GM19035 (cell line): Measurements from ENCODE around the gene DSPP.

Experiments
- ATAC-seq: cut with Tn5 transposase; IDR thresholded peaks from one replicate; pipeline ENCODE4 v1.9.1; 2021; ENCODE audit not compliant: unreplicated experiment

Gene DSPP

DNA sequence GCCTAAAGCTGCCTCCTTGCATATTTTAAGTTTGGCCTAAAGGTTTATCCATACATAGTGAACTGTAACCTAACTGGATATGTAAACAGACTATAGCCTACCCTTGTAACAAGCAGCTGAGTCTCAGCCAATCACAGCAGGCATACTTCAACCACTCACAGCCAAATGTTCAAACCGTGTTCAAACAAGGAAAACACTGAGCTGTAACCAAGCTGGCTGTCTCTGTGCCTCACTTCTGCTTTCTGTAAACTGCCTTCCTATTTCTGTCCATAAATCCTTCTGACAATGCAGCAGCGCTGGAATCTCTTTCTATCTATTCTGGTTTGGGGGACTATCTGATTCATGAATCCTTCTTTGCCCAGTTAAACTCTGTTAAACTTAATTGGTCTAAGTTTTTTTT, 16.4 kb downstream of the DSPP start:
- no peak for ATAC-seq

DNA sequence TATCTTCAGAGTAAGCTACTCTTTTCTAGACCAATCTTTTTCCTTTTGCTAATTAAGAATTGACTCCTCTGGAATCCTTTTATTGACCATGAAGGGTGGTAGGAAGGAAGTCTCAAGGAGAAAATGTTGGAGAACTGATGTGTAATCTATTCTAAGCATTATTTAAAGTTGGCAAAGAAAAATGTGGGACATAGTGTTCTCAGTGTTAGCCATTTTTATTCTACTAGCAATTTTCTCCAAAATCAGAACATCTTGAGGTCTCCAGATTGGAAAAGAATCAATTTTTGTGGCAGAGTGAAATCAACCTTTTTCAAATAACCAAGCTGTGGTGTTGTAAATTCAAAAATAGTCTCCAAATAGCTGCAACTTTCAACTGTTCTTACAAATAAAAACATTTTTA, 23.3 kb downstream of the DSPP start:
- no peak for ATAC-seq

DNA sequence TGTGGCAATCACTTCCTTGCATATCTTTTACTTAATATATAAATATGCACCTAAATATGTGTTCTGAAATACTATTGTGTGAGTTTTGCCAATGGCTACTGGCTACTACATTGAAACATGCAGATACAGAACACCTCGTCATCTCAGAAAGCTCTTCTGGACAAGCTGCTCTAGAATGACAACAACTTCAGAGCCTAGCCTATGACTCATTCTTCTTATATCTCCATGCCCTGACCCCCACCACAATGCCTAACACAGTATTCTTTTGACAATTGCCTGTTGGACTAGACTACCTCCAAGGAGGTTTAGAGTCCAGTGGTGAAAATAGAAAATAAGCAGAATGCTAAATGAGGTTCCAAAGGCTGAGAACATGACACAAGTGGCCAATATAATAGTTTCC, 24.1 kb downstream of the DSPP start:
- ATAC-seq = no peak

DNA sequence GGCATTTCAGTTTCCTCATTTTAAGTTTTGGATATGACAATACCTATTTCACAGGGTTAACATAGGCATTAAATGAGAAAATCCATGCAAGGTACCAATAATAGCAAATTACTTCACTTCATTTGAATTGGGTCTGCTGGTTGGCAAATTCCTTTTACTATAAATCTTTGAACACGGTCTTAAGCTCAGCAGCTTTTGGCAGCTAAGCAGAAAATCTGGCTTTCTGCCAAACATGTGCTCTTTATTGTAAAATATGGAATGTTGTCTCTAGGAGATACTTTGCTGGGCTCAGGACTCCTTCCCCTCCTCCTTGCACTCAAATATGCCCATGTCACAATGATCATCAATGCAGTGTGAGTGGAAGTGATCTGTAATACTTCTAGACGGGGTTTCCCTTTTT, 24.9 kb downstream of the DSPP start:
- ATAC-seq = no peak

DNA sequence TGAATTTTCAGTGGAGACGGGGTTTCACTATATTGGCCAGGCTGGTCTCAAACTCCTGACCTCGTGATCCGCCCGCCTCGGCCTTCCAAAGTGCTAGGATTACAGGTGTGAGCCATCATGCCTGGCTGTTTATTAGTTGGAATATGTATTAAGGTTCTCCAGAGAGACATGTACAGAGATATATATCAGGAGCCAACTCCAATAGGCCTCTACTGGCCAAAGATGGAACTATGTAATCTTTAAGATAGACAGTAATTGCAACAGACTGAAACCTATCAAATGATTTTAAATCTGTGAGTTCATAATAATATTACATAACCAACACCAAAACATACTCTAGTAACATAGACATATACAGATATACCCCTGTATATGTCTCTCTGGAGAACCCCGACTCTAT, 36.0 kb downstream of the DSPP start:
- ATAC-seq = no peak

DNA sequence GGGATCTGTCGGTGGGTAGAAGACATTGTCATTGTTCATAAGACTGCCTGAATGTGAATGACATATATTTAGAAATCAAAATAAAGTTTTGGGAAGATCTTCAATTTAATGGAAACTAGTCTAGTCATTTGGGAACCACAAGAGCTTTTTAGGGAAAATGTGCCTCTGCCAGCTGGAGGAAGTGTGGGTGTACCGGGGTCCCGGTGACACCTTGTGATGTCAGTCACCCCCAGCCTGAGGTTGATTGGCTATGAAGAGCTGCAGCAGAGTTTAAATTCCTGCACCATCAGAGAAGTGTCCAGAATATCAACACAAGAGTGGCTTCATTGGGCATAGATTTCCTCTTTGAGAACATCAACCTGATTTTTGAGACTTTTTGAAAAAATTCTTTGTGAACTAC, 41.7 kb downstream of the DSPP start, which contains the start of gene DMP1:
TSS of gene DMP1 (plus strand) at position 301 of the 400 bp plus-strand sequence. CDS start 6,213 bp downstream, outside the sequence.
- no peak for ATAC-seq

DNA sequence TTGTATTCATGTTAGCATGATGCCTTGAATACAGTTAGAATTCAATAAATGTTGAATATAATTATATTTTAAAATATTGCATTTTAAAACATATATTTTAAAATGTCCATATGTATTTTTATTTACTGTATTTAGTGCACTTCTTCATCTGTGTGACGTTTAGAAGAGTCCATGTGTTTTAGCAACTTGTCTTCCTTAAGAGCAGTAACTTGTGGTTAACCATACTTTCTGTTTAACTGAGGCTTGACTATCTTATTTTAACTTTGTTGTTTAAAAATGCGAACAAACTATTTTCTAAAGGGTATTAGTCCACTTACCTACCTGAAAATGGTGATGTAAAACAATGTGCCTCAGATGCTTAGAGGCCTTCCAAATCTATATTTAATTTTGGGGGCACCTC, 42.6 kb downstream of the DSPP start:
- peak; percentile 60 for ATAC-seq

DNA sequence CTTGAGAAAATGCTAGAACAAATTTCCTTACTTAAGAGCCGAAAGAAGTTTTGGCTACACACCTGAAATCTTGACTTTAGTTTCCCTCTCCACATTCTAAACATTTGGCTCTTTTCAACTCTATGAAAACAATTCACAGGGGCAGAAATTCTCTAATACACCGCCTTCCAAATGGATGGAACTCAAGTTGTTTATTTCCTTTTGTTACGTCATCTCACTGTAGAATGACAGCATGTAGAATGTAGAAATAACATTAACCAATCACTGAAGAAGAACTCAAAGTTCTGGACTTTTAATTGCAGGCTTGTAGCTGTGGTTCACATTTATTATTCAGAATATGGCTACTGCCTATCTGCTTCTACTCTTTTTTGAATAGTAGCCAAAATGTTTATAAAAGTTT, 43.6 kb downstream of the DSPP start:
- no peak for ATAC-seq

DNA sequence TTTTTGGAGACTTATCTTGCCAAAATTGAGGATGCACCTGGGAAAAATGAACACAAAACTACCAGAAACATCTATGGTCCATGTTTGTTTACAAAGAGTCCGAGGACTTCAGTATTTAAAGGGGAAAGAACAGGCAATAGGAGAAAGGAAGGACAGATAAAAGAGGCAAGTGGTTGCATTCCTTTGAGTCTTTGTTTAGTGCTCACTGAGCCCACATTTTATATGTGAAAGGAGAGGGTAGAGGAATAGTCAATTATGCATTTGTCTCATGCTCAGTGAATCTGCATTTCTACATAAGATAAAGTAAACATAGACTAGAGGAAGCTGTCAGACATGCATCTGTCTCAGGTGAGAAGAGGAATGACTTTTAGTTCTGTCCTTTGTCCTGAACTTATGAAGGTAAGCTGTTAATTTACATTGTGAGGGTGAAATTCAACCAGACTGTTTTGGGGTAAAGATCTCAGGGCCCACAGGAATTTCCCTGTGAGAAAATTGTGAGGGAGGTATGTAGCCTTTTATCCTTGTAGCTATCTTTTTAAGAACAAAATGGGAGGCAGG, 46.2 kb downstream of the DSPP start:
- no peak for ATAC-seq

DNA sequence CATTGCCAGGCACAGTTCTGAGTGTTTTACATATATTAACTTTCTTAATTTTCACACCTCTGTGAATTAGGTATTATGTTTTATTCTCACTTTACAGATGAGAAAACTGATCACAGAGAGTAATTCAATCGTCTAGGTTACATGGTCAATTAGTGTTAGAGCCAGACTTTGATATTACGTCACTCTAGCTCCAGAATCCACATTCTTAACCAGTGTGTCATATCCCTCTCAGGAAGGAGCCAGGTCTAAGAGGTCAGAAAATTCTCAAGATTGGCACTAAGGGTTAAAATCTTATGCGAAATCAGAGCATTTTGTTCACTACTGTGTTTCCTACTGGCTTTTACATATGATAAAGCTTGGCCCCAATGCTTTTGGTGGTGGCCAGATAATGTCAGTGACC, 49.2 kb downstream of the DSPP start:
- no peak for ATAC-seq

DNA sequence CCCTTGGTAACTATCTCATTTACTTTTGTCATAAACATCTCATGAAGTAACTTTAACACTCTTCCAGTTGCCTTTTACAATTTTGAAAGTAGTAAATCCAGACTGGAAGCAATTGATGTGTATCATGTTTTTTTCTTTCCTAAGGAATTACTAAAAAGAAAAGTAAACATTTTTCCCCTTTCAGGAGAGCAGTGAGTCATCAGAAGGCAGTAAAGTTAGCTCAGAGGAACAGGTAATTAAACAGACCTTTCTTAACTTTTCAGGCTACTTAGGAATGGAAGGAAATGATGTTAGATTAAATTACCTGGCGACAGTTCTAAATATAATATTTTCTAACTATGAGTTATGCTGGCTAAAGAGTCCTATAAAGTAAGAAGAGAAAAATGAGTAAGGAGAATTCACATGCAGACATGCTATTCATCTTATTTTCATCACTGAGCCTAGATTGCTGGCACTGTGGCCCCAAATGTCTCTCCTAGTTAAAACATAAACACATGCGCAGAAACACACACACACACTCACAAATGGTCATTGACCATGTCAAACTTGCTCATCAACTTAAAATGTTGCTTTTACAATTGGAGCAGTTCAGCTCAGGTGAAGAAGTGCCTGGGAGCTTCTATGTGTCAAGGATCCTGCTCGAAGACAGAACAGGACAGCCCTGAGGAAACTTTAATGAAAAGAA, 51.1 kb downstream of the DSPP start:
- no peak for ATAC-seq

DNA sequence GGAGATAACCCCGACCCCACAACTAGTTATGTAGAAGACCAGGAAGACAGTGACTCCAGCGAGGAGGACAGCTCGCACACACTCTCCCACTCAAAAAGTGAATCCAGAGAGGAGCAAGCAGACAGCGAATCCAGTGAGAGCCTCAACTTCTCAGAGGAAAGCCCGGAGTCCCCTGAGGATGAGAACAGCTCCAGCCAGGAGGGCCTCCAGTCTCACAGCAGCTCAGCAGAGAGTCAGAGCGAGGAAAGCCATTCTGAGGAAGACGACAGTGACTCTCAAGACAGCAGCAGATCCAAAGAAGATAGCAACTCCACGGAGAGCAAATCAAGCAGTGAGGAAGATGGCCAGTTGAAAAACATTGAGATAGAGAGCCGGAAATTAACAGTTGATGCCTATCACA, 54.5 kb downstream of the DSPP start:
- no peak for ATAC-seq
